GM23248 (cell line): ENCODE results near the gene SLC48A1.

Experiments used
- EZH2 ChIP-seq: fragments of 200-600 bp; sonication (generic); IDR thresholded peaks from 2 replicates; pipeline ENCODE4 v1.6.1; 2018; ENCODE audit warnings: antibody characterized with exemption, mild to moderate bottlenecking; ENCODE audit not compliant: insufficient read depth, poor library complexity, severe bottlenecking
- EZH2phosphoT487 ChIP-seq: fragments of 200-600 bp; sonication (generic); IDR thresholded peaks from 2 replicates; pipeline ENCODE4 v1.6.1; 2018; ENCODE audit warnings: antibody characterized with exemption, moderate library complexity, mild to moderate bottlenecking, low read depth; ENCODE audit not compliant: insufficient read depth

- TF ChIP-seq EZH2, result no peak
- no peak for TF ChIP-seq EZH2phosphoT487
These were observed 20.1 kb downstream of the SLC48A1 start for GRCh38 chr12:47793015-47793681.
